DMS79 treated with DMSO at 0.1 percent for 48 hours (cell line): ENCODE measurements around the gene EPB41L4B.

ENCODE experiments used
- DNase-seq: peaks from one replicate; lab custom pipeline; 2025; lab: John Stamatoyannopoulos, UW

The EPB41L4B gene

DNA sequence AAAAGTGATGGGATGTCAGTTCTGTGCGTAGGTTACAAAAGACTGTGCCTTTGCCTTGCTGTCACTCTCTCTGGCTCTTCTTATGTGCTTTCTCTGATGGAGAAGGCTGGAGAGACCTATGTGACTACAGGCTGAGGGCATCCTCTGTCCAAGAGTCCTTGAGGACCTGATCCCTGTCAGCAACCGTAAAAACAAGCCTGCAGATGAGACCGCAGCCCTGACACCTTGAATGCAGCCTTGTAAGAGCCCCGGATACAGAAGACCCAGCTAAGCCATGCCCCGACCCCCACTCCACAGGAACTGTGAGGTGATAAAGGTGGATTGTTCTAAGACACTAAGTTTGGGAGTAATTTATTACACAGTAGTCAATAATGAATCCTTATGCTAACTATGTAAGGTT lies 121.2 kb downstream of the EPB41L4B start:
- DNase-seq = no peak

DNA sequence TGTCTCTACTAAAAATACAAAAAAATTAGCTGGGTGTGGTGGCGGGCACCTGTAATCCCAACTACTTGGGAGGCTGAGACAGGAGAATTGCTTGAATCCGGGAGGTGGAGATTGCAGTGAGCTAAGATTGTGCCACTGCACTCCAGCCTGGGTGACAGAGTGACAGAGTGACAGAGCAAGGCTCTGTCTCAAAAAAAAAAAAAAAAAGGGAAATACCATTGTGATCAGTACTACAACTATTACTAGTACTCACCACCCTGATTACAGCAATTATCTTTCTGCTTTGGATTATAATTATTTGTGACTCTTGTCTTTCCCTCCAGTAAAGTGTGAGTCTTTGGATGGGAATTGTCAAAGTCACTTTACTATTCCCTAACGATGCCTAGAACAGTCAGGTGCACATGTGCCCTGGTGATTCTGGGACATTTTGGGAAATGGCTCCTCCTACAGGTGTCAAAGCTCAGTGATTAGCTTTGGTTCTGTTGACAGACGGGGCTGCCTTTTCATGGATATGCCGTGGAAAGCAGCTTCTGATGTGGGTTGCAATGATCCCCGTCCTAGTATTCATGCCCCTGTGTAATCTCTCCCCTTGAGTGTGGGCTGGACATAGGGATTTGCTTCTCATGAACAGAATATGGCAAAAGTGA lies 122.0 kb downstream of the EPB41L4B start:
- DNase-seq = no peak

DNA sequence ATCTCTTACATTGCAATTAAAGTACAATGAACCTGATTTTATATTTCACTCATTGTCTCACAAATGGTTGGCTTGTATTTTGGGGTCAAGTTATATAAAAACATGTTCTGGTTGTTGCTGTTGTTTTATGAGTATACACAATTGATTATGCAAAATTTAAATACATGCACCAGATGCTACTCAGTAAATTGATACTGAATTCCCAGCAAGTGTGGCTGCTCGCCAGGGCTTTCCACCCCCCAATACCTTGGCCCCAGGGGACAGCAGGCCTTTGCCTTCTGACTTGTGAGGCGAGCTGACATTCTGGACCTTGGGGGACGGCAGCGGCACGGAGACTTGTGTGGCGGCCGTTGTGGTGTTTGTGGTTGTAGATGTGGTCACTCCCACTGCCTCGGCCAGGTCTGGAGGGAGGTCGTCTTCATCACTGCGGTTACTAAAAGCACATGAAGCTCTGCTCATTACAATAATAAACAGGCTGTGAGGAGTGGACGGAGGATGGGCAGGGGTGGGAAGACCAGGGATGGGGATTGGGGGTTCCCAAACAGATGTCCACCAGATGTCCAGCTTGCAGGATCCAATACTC lies 126.8 kb downstream of the EPB41L4B start:
- DNase-seq = no peak

DNA sequence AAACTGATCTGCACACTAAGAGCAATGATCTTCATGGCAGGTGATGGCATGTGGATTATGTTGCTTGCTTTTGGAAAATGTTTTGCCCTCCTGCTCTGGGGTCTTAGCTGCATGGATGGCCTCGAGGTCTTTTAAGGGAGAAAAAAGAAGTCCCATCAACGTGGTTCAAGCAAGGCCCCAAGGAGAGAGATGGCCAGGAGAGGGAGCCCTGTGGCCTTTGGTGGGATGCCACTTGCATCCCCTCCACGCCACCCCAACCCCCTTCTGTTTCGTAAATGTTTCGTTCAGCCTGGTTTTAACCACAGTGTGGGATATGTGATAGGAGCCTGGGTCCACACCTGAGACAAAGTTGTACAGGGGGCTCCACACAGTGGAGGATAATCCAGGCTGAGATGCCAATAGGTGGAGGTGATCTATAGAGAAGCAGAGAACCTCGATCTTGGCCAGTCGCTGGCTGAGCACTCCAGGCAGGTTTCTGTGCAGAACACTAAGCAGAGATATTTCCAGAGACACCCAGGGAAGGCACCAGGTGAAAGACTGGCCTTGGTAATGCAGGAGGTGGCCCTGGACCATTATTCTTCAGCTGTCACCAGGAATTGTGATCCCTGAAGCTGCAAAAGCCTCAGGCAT lies 128.0 kb downstream of the EPB41L4B start:
- no peak for DNase-seq

DNA sequence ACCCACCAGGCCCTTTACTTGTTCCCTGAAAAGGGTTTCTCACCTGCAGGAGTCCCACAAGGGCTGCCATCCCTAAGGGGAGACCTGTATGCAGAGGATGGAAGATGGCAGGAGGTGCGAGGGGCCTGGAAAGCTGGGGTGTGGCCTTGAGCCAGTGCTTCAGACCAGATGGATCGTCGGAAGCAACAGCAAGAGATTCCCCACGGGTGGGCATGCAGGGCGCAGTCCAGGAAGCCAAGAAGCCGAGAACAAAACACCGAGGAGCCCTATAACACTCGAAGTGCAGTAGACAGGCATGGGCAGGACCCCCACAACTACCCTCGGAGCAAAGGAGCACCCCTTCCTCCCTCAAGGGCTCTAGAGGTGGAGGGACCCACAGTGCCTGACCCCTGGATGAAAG lies 129.1 kb downstream of the EPB41L4B start:
- no peak for DNase-seq

- no peak for DNase-seq
Observed at GRCh38 chr9:109190151-109190550, 130.7 kb downstream of the EPB41L4B start.

DNA sequence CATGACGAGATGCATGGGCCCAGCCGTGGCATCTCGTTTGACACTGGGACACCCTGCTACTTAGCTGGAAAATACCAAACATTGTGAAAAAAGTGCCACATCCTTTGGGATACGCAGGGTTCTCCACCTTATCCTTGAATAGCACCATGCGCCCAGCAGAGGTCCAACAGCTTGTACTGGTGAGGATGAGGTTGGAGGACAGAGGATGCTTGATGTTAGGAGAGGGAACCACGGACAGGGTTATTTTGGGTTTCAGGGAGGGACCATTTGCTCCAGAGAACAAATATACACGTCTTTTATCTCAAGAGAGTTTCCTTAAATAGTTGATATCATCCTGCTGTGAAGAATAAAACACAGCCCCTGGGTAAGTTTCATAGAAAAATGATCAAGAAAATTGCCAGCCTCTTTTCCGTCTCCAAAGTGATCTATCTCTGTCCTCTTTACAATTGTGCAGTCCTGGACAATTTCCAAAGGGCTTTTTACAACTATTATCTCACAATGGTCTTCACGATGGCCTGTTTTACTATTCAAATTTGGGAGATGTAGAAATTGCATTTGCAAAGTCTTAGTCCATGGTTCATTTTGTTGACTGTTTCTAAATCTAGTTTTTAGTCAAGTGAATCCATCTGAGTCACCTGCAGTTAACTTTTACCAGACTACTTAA lies 133.9 kb downstream of the EPB41L4B start:
- DNase-seq = no peak

DNA sequence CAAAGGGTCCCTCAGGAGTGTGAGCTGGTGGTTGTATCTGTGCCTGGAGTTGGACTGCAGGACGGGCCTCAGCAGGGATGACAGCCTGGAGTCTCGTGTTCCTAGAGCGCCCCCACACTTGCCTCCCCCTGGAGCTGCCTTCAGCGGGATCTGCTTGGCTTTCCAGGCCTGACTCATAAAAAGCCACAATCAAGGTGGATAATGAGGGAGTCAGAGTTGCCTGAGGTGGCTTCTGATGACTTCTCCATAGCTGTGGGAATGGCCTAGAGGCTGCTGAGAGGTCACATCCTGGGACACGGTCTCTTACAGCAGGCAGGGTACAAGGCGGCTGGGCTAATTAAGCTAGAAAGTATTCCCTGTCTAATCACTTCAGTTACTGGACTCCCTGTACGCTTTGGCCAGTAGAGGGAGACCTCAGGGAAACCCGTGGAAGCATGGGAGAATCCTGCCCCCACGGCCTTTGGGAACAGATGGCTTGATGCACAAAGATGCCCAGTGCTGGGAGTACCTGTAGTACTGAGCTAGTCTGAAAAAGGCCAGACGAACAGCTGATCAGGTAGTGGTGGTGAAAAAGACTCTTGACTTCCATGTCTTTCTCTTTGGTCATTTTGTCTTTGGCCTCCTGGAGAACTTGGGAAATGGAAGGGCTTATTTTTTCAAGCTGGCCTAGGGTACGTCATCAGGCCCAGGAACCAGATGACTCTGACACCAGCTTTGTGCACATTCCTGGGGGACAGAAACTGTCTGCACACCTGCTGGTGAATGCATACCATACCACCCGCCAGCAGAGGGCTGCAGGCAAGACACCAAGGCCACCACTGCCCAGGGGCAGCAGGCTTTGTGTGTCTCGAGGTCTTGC lies 137.7 kb downstream of the EPB41L4B start:
- no peak for DNase-seq

- no peak for DNase-seq
Observed at GRCh38 chr9:109182550-109182939, 138.3 kb downstream of the EPB41L4B start.

DNA sequence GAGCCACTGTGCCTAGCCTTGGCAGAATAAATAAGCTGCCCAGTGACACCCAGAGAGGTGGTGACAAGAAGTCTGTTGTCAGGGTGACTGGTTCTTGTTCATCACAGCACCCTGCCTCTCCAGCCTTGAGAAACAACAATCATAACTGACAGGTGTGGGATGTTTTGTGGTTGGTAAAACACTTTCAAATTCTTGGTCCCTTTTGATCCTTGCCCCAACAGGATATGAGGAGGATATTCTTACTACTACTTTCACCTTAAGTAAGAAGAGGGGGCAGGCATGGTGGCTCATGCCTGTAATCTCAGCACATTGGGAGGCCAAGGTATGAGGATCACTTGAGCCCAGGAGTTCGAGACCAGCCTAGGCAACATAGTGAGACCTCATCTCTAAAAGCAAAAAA lies 139.6 kb downstream of the EPB41L4B start:
- no peak for DNase-seq

DNA sequence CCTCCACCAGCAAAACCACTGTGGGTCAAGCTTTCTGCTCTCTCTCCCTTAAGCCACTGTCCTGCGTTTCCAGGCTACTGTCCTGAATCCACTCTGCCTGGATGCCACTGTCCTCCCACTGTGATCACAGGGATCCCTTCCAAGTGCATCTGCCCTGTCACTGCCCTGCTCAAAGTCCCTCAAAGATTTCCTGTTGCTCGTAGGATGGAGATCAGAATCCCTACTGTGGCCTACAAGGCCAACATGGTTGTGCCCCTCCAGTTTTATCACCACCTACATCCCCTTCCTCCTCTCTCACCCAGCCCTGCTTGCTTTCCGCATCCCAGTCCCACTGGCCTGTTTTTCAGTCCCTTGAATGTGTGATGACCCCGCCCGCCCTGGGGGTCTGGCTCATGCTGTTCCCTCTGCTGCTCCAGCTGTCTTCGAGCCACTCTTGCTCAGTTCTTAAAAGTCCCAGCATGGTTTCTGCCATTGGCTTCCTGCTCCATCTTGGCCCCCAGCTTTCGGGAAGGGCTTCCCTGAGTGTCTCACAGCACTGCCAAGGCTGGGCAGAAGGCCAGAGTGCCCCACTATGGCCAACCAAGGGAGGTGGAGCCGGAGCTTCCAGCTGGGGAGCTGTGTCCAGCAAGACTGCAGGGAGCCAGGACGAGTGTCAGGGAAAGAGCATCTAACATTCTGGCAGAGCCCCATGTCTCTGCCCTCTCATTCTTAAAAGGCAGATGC lies 140.9 kb downstream of the EPB41L4B start:
- DNase-seq = no peak

GRCh38 chr9:109176963-109177362 lies 143.9 kb downstream of the EPB41L4B start:
- DNase-seq = no peak

- no peak for DNase-seq
Observed at GRCh38 chr9:109176386-109176785, 144.5 kb downstream of the EPB41L4B start.

DNA sequence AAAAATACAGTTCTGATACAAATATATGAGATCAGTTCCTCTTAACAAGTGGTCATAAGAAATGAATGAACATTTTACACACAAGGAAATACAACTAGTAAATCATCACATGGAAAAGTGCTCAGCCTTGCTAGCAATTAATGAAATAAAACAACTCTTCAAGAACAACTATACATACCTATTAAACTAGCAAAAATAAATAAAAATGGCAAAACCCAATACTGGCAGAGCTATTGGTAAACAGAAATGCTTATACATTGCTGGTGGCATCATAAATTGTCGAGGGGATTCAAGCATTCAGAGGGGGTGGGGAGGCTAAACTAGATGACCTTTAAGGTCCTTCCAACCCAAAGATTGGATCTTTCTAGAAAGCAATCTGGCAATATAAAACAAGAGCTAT lies 147.9 kb downstream of the EPB41L4B start:
- no peak for DNase-seq

- no peak for DNase-seq
Observed at GRCh38 chr9:109171926-109172325, 148.9 kb downstream of the EPB41L4B start.

DNA sequence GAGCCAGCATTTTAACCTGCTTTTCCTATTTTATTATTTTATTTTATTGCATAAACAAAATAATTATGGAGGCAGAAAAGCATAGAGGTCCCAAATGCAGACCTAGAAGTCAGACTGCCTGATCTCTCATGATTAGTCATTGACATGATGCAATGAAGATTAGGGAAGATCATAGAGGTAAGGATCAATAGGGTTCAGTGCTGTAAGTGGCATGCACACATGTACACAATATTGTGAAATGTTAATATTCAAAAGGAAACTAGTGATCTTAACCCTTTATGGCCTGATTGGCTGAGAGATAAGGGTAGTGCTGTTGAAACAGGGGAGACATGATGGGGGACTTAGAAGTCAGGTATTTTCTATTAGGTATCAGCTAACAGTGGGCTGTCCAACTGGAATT lies 152.7 kb downstream of the EPB41L4B start:
- DNase-seq = no peak

- DNase-seq = no peak
Observed at GRCh38 chr9:109167716-109168115, 153.1 kb downstream of the EPB41L4B start.

- no peak for DNase-seq
Observed at GRCh38 chr9:109166771-109167601, 153.9 kb downstream of the EPB41L4B start, which contains the start of gene FRRS1L. TSS of gene FRRS1L (minus strand) at chr9:109167249. CDS start at chr9:109167138, 111 bp downstream.

- DNase-seq = no peak
Observed at GRCh38 chr9:109166171-109166770, 154.6 kb downstream of the EPB41L4B start.

GRCh38 chr9:109164042-109164441 lies 156.8 kb downstream of the EPB41L4B start:
- DNase-seq = no peak
